ENCODE measurements around the gene TAS1R2.

The TAS1R2 gene

GRCh38 chr1:18885311-18886002, 26.0 kb upstream of the TAS1R2 start:
- no peak for DNase-seq (ENCODE audit: low spot score)
- TF ChIP-seq CTCF (conservative IDR thresholded peaks at IDR 0.05; ENCODE audit: low read depth) = no peak
- POLR2A ChIA-PET (ENCODE audit: low non-redundant PET) = interaction anchor here (1.6 kb wide), 1 partner anchor 17 kb away, joined by 6 read pairs; the partner anchor contains the start of gene ALDH4A1
- CTCF ChIA-PET = interaction anchor here (0.6 to 3.3 kb wide), 5 partner anchors 15 to 304 kb away, joined by 3 to 15 read pairs (median 3); no protein-coding TSS in a partner anchor
- peak overlapping the region; percentile 91 for H3K27ac ChIP-seq

- peak overlapping the region; percentile 91 for H3K27ac ChIP-seq
- TF ChIP-seq CTCF (conservative IDR thresholded peaks at IDR 0.05; ENCODE audit: low read depth) = no peak
- POLR2A ChIA-PET (ENCODE audit: low non-redundant PET) = no interaction called here
- no peak for DNase-seq (ENCODE audit: low spot score)
- CTCF ChIA-PET = interaction anchor here (0.6 to 3.3 kb wide), 18 partner anchors 8 to 355 kb away, joined by 3 to 15 read pairs (median 4); no protein-coding TSS in a partner anchor
Observed at GRCh38 chr1:18884727-18885126, 25.3 kb upstream of the TAS1R2 start.

GRCh38 chr1:18884419-18884717, 24.9 kb upstream of the TAS1R2 start:
- H3K27ac ChIP-seq = peak overlapping the region; percentile 91
- no peak for DNase-seq (ENCODE audit: low spot score)
- POLR2A ChIA-PET (ENCODE audit: low non-redundant PET) = no interaction called here
- CTCF ChIA-PET = interaction anchor here (0.6 to 3.3 kb wide), 19 partner anchors 9 to 355 kb away, joined by 3 to 15 read pairs (median 4); no protein-coding TSS in a partner anchor
- TF ChIP-seq CTCF (conservative IDR thresholded peaks at IDR 0.05; ENCODE audit: low read depth) = peak; percentile 59

- POLR2A ChIA-PET (ENCODE audit: low non-redundant PET) = no interaction called here
- peak; percentile 88 for TF ChIP-seq CTCF (conservative IDR thresholded peaks at IDR 0.05; ENCODE audit: low read depth)
- H3K27ac ChIP-seq = peak overlapping the region; percentile 91
- peak; percentile 70 for DNase-seq (ENCODE audit: low spot score)
- CTCF ChIA-PET = interaction anchor here (0.6 to 3.3 kb wide), 21 partner anchors 9 to 869 kb away, joined by 3 to 15 read pairs (median 4); no protein-coding TSS in a partner anchor
Observed at GRCh38 chr1:18883636-18884418, 24.4 kb upstream of the TAS1R2 start.

GRCh38 chr1:18883079-18883478, 23.6 kb upstream of the TAS1R2 start:
- peak overlapping the region; percentile 37; the same call in 1 of the 2 replicates for H3K27ac ChIP-seq
- POLR2A ChIA-PET (ENCODE audit: low non-redundant PET) = no interaction called here
- DNase-seq (ENCODE audit: low spot score) = no peak
- TF ChIP-seq CTCF (conservative IDR thresholded peaks at IDR 0.05; ENCODE audit: low read depth) = no peak
- CTCF ChIA-PET = interaction anchor here (0.7 to 3.3 kb wide), 3 partner anchors 191 to 286 kb away, joined by 3 to 15 read pairs (median 5); no protein-coding TSS in a partner anchor

- peak overlapping the region; percentile 37 for H3K27ac ChIP-seq
- DNase-seq (ENCODE audit: low spot score) = no peak
- CTCF ChIA-PET = interaction anchor here (0.7 to 0.8 kb wide), 2 partner anchors 191 to 285 kb away, joined by 3 to 5 read pairs; no protein-coding TSS in a partner anchor
- POLR2A ChIA-PET (ENCODE audit: low non-redundant PET) = no interaction called here
- TF ChIP-seq CTCF (conservative IDR thresholded peaks at IDR 0.05; ENCODE audit: low read depth) = no peak
Observed at GRCh38 chr1:18882486-18882885, 23.0 kb upstream of the TAS1R2 start.

Data from RWPE1 (cell line).